Measurements from ENCODE around the gene SOHLH1. TPM values are rescaled to one million over a fixed set of nuclear protein-coding genes. Genes with fewer than 3 reads are reported as not detected.

SOHLH1 gene
- total and polyA plus RNA-seq, 2 of the 13 experiments (the other 11 are each of a cell fraction or from before 2014, with no cell fraction given), result 0.15 TPM

DNA sequence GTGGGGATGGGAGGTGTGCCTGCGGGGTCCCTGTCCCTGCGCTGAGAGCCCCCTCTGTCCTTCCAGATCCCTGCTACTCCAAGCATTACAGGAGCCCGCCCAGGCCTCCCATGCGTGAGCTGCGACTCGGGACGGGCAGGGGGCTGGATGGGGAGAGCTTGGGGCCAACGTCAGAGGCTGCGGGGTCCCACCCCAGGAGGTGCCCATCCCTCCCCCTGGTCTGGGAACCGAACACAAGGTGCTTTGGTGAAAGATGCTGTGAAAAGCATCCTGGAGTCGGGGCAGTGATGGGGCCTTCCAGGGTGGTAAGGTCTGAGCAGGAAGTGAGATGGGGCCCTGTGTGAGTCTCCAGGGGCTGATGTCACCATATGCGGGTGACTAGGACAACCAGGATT is 33.5 kb downstream of the SOHLH1 start:
- Histone ChIP-seq H4K20me1 (ENCODE audit: insufficient read depth, low read length) (0 out of 2 replicates have a peak, but pooled peaks cover 2% of the 10 kb centered on the region), H3K4me2 (ENCODE audit: low read depth, low read length) (no peak overlapping the region), H3K27me3 (ENCODE audit: control insufficient read depth in 1 of 2, insufficient read depth in 2 of 2, low read length in 2 of 2) (peaks cover 10 to 46% of the 10 kb centered on the region in 2 experiments; a peak in 4 of 5 replicates), H3K4me3 (replicated peaks in 1 of 3; ENCODE audit: insufficient read depth in 1 of 3, low read depth in 2 of 3, low read length in 3 of 3) (no peak overlapping the region), H3K4me1 (ENCODE audit: insufficient read depth, low read length) (no peaks in the 10 kb centered on the region), H3K9me3 (ENCODE audit: low read length) (no peaks in the 10 kb centered on the region), H3K9ac (ENCODE audit: insufficient read depth, low read depth, low read length) (no peak overlapping the region), H3K27ac (ENCODE audit: extremely low read length, insufficient read depth, low read length) (no peak overlapping the region), H3K79me2 (ENCODE audit: insufficient read depth, low read length) (no peaks in the 10 kb centered on the region), H3K36me3 (replicated peaks in 1 of 2; ENCODE audit: control insufficient read depth in 1 of 2, insufficient read depth in 2 of 2, low read length in 2 of 2) (no peaks in the 10 kb centered on the region), H2AFZ (ENCODE audit: low read length) (no peak overlapping the region)
- WGBS (ENCODE audit: low lambda C conversion rate), result no CpG with 5 or more reads among the region's 12 CpGs
- no peak for FAIRE-seq
- in situ Hi-C loops (cut with HindIII; ENCODE audit: extremely low pct_ligation_motif_present, low pct_unique_long_range_greater_than_20kb) (no loop called here), intact Hi-C loops (cut with micrococcal nuclease; ENCODE audit: unreplicated experiment) (no loop called here)
- no TSS peak for BruUV-seq (replicated peaks)
- no peak for TF ChIP-seq KLF16 (CRISPR knock-in tag; IDR thresholded peaks at IDR 0.05)
- no peak for TF ChIP-seq BRCA1 (CRISPR knock-in tag; IDR thresholded peaks at IDR 0.05)
- no peak for TF ChIP-seq TBL1XR1 (IDR thresholded peaks at IDR 0.05; ENCODE audit: borderline replicate concordance, low read length, partially characterized antibody)
- no peak for TF ChIP-seq ZSCAN31 (CRISPR knock-in tag; IDR thresholded peaks at IDR 0.05; ENCODE audit: low read depth)
- TF ChIP-seq, protein P1, sequence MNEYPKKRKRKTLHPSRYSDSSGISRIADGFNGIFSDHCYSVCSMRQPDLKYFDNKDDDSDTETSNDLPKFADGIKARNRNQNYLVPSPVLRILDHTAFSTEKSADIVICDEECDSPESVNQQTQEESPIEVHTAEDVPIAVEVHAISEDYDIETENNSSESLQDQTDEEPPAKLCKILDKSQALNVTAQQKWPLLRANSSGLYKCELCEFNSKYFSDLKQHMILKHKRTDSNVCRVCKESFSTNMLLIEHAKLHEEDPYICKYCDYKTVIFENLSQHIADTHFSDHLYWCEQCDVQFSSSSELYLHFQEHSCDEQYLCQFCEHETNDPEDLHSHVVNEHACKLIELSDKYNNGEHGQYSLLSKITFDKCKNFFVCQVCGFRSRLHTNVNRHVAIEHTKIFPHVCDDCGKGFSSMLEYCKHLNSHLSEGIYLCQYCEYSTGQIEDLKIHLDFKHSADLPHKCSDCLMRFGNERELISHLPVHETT (CRISPR knock-in tag; conservative IDR thresholded peaks at IDR 0.05), result no peak
- TF ChIP-seq NR2F1 (CRISPR knock-in tag; IDR thresholded peaks at IDR 0.05), result no peak
- TF ChIP-seq ATRX (CRISPR knock-in tag; IDR thresholded peaks at IDR 0.05; ENCODE audit: borderline replicate concordance), result no peak
- no peak for TF ChIP-seq CENPX (CRISPR knock-in tag; IDR thresholded peaks at IDR 0.05)
- POLR2A ChIA-PET, result no interaction called here
- CTCF ChIA-PET (ENCODE audit: low intra/inter-chr PET ratio, low total read pairs), result no interaction called here
- no peak for DNase-seq (ENCODE audit: low spot score)
- no peak for ATAC-seq

Data from HepG2 (cell line).